Left ventricle myocardium superior (tissue), 1 donor: ENCODE measurements around the gene SHROOM3. TPM values are rescaled to one million over a fixed set of nuclear protein-coding genes. Genes with fewer than 3 reads are reported as not detected.
A peak's percentile ranks its signal among the peaks of the same experiment; 100 is the strongest.

Experiments
- ATAC-seq: fragments of 200-7000 bp; cut with Tn5 transposase; one replicate; pipeline ENCODE4 v1.9.1; 2020; ENCODE audit warnings: mild to moderate bottlenecking, moderate library complexity
- DNase-seq: peaks from one replicate; pipeline ENCODE4 v3.0.0-alpha.2; 2020
- intact Hi-C: fragments of 100-400 bp; cut with micrococcal nuclease; formaldehyde crosslinking; loops from one replicate; pipeline ENCODE4 v1.11.0; 2022
- total RNA-seq: library from RNA; stranded (reverse); fragmentation: NEBNext Ultra II Directional; extraction: Animal tissue kit (Norgen Biotek cat#: 25700); gene quantifications from one replicate; pipeline ENCODE4 v1.2.1, GENCODE V29; 2021
- donor health status: DM: no; HTN: yes; CAD: no; lungs with severe emphysema.

The SHROOM3 gene
- total RNA-seq, 1 donor from 2014 or later = 14.2 TPM

DNA sequence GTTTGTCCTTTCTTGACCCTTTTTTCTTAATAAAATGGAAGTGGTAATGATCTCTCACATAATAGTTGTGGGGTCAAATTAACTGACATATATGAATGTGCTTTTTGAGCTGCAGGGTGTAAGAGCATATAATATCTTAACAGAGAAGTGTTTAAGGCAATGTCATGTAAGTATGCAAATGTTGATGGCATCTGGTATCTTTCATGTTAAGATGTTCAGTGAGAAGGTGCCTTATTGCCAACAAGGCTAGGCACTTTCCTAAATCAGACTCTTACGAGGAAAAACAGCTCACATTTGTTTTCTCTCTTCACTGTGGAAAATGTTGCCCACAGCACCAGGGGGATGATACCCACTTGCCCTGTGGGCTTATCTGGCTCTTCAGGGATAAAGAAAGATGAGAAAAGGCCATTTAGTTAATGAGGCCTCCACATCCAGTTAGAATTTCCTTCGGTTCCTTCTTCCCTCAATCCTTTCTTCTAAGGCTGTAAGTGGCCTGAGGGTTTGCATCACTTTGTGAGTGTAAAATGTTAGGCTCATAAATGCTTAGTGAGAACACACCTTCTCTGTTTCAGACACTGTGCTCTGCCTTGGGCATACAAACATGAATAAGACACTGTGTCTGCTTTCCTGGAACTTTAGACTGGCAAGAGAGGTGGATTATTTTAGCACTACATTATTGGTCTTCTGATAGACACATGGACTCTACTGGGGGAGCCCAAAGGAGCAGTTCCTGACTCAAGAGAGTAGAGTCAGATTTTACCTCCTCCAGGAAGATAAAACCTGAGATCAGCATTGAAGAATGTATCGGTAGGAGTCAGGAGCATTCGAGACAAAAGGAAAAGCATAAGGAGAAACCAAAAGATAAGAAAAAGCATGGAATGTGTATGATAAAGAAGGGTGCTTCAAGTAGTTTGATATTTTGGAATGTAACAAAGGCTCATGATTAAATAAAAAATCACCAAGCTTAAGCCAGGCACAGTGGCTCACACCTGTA lies 327.4 kb downstream of the SHROOM3 start:
- DNase-seq (no peak), ATAC-seq (no peak)
- intact Hi-C loops = no loop called here

DNA sequence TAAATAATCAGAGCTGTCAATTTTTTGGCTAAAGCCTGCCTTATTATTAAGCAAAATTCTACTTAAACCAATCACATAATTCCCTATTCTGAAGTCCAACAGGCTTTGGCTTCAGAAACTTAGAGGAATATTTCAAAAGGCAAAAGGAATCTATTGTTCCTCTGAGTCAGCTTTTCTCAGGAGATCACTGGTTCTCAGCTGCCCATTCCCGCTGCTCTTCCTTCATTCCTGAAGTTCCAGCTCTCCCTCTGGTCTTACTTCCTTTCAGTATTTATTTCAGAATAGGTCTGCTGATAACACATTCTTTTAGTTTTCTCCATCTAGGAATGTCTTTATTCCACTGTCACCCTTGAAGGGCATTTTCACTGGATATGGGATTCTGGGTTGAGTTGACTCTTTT lies 329.2 kb downstream of the SHROOM3 start:
- intact Hi-C loops = no loop called here
- ATAC-seq (peak; percentile 32), DNase-seq (no peak)

DNA sequence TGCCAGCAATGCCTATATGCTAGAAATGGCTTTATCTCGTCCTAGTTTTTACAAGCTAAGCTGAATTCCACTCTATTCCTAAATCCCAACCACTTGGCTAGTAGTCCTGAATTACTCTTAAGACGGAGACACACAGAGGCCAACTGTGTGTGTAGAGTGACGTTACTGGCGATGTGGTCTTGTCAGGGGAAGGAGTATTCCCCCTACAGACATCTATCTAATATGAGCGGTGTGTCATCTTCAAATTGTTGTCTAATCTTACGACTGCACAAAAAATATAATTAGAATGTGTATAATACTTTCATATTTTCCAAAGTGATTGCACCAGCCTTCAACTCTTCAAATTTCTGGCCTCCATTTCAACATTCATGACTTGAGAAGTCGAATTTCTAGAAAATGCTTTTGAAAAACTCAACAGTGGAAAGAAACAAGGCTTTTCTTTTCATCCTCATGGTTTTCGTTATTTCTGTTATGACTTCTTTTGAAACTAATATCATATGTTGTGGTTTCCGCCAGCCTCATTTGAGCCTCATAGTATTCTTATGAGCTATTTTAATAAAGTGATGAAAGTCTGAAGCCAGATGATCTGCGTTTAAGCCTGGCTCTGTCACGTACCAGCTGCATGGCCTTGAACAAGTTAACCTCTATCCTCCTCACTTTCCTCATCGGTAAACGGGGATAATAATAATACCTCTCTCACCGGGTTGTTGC lies 330.6 kb downstream of the SHROOM3 start:
- no peak for DNase-seq
- intact Hi-C loops = no loop called here
- ATAC-seq = no peak

DNA sequence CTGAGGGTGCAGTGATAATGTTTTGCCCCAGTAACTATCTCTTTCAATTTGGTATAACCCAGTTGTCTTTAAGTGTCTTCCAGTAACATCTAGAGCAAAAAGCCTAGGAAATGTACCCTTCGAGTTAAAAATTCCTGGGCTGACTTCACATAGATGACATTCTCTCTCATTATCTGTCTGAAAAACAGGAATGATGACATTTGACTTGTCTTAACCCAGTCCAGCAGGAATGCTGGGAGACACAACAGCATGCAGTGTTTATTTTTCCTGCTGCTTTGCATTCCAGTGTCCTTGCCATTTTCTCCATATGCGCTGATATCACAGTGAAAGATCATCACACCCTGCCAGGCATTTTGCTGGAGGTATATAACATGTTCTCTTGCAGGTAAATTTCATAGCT lies 333.0 kb downstream of the SHROOM3 start:
- intact Hi-C loops = no loop called here
- no peak for ATAC-seq
- DNase-seq = no peak

DNA sequence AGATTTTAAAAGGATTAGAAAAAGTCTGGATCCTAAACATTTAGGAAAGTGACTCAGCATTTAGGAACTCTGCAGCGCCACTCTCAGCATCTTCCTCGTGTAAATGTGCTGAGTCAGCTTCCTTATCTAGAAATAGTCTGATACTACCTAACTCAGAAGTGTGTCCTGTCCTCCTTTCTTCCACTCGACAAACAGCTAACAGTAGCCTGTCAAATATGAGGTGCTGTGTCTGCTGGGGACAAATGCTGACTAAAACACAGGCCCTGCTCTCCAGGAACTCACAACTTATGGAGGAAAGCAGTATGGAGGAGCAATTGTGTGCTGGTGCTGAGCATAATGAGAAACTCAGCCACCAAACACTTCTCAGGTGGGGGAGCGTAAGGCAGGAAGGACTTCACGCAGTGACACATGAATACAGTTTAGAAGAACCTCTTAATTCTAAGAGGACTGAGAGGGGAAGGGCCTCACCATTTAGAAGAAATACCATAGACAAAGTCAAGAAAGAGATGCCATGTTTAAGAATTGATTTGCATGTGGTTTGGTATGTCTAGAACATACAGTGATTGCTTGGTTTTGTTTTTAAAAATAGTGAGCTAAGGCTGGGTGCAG lies 337.6 kb downstream of the SHROOM3 start:
- ATAC-seq (no peak), DNase-seq (no peak)
- intact Hi-C loops = no loop called here

DNA sequence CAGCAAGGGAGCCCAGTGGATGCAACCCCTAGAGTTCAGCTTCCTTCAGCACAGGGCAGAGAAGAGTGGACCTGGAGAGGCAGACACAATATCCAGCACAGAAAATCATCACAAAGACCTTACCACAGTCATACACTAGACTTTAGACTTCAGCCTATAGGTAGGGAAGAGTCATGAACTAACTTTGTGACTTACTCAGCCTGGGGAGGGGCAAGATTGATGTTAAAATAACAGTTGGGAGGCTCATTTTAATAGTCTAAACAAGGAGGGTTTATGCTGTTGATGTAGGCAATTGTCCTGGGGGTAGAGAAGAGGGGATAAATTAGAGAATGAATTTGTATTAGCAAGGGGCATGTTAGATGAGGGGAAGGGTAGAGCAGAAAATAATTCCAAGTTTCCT lies 338.7 kb downstream of the SHROOM3 start:
- DNase-seq (no peak), ATAC-seq (no peak)
- intact Hi-C loops = no loop called here

DNA sequence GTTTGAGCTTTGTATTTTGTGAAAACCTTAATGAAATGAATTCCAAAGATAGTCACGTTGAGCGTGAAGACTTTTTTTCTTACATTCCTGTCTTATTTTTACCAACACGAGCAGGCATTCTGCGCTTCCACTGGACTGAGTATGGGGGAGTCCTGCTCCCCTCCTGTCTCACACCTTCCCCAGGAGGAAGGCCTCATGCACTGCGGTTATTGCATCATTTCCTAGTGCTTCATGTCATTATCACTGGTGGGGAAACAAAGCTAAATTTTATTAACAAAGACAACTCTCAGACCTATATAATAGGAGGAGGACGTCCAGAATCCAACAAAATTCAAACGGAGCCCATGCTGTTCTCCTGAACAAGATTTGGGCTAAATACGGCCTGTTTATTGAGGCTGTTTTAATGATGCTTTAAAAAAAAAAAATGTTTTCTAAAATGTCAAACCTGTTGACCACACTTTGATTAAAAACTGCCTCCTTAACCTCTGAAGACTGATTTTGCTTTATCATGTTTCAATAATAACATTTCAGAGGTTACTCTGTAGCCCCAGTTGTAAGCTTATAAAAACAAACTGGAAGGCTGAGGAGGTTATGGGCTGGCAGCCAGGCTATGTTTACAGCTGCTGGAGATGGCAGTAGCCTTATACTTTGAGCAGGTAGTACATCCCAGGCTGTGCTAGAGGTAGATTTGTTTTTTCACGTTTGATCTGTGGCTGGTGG lies 344.9 kb downstream of the SHROOM3 start:
- intact Hi-C loops = no loop called here
- DNase-seq (no peak), ATAC-seq (no peak)

DNA sequence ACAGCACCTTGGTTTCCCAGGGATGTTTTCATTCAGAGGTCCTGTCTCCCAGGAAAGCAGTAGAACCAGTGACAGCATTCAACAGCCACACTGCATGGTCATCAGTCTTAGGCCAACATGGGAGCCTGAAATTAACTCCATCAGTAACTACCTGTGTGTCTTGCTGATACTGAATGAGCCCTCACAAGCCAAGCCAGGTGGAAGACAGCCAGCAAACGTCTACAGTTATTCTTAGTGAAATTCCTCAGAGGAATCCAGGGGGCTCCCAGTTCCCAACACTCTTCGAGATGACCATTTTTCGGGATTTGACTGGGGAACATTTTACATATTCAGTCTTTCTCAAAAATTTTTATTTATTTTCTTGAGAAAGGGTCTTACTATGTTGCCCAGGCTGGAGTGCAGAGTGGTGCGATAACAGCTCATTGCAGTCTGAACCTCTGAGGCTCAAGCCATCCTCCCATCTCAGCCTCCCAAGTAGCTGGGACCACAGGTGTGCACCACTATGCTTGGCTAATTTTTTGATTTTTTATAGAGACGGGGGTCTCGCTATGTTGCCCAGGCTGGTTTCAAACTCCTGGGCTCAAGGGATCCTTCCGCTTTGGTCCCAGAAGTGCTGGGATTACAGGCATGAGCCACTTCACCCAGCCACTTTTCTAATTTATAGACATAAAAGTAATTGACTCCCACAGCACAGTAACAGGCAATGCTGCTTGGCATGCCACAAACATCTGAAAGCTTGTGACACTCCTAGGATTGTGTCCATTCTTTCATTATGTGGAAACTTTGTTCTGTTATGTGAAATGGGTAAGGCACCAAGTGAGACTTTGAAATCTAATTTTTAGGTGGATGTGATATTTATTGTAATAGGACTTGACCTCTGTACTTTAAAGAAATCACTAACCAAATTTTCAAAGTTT lies 346.0 kb downstream of the SHROOM3 start:
- intact Hi-C loops = no loop called here
- ATAC-seq = no peak
- no peak for DNase-seq

DNA sequence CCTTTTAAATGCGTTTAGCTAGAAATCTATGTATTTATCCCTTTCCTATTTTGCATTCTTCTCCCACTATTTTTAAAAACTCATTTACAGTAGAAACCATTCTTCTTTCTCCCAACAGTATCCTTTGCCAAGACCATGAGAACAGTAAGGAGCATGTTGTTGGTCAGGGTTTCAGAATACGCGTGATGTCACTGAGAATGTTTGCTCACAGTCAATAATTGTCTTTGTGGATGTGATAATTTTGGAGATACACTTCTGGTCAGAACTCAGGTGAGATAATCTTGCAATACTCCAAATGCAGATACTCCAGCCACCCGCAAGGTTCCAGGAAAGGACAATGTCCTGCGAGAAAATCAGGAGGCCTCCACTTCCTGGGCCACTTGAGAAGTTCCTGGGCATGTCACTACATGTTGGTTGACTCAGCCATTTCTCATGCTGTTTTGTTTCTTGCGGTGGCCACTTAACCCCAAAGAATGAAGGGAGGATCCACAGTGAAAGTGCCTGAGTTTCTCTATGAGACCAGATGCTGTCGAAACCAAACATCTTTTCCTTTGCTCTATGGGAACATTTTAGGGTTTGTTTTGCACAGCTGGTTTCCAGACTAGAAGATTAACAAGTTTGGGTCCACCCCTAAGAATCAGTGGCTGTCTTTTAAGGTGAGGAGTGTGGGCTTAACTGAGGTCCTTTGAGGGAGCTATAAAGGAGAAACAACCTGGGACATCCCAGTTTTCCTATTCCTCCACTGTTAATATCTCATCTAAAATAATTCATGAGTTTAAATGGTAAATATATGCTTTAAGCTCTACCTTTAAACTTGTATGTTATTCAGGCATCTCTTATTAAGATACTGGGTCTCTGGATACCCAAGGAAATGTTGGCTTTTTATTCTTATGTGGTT lies 346.9 kb downstream of the SHROOM3 start:
- ATAC-seq (no peak), DNase-seq (no peak)
- intact Hi-C loops = no loop called here

DNA sequence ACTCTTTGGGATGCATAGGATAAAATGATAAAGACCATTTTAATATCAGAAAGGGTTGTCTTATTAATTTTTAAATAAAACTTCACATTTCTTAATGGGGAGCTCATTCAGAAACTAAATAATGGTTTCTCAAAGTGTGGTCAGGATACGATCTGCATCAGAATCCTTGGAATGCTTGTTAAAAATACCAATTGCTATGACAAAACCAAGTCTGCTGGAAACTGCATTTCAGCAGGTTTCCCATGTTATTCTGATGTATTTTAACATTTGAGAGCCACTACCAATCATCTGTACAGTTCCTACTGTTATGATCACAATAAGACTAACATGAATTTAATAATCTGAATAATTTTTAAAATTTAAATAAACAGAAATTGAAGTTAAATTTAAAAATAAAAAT lies 347.8 kb downstream of the SHROOM3 start:
- intact Hi-C loops = no loop called here
- no peak for DNase-seq
- ATAC-seq = no peak

DNA sequence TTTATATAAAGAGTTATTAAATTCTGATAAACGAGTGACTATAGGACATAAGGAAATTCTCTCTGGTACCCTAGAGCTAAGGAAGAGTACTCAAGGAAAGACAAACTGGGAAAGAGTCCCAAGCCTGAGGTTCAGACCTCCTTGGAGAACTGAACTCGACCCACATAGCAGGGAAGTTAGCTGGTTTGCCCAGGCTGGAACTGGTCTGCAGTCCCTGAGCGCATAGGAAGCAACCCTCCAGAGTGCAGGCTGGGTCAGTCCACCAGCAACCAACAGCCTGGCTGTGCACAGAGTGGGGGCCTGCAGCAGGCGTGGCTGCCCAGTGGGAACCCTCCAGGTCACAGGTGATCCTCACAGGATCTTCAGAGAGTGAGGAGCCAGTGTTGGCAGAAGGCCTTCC lies 348.8 kb downstream of the SHROOM3 start:
- intact Hi-C loops = no loop called here
- no peak for ATAC-seq
- DNase-seq = no peak

DNA sequence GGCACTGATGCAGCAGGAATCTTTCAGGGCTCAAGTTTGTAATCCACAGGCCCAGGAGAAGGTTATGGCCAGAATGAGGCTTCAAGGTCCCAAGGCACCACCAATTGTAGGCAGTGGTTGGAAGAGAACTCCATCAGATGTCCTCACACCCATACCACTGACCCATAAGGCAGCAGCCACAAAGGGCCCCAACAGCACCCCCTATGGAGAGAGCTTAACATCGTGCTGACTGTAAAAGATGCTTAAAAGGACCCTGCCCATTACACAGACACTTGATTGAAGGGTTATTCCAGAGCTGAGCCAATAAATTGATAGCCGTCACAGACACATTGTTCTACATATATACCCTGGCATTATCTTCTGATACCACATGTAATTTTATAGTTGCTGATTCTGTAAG lies 349.2 kb downstream of the SHROOM3 start:
- intact Hi-C loops = no loop called here
- no peak for DNase-seq
- ATAC-seq = no peak

DNA sequence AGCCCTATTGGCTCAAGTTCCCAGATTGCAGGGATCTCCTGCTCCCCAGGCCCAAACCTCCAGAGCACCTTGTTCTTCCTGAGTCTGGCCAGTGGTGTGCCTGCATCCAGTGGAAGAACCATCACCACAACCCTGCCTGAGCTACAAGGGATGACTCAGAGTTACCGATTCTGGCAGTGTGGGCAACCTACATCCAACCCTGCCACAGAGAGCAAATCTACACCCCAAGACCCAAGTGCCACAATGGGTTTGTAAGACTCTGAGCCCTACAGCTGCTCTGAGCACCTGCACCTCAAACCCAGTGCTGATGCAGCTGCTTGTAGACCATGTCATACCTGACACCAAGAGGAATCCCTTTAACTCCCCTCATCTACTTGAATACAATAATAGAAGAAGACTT lies 352.9 kb downstream of the SHROOM3 start:
- DNase-seq = no peak
- ATAC-seq = no peak
- intact Hi-C loops = no loop called here

DNA sequence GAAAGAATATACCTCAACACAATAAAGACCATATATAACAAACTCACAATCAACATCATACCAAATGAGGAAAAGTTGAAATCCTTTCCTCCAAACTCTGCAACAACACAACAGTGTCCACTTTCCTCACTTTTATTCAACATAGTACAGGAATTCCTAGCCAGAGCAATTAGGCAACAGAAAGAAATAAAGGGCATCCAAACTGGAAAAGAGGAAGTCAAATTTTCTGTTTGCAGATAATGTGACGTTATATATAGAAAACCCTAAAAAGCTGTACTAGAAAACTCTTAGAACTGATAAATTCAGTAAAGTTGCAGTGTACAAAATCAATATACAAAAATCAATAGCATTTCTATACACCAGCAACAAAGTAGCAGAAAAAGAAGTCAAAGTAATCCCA lies 355.3 kb downstream of the SHROOM3 start:
- intact Hi-C loops = no loop called here
- DNase-seq = no peak
- ATAC-seq = no peak

DNA sequence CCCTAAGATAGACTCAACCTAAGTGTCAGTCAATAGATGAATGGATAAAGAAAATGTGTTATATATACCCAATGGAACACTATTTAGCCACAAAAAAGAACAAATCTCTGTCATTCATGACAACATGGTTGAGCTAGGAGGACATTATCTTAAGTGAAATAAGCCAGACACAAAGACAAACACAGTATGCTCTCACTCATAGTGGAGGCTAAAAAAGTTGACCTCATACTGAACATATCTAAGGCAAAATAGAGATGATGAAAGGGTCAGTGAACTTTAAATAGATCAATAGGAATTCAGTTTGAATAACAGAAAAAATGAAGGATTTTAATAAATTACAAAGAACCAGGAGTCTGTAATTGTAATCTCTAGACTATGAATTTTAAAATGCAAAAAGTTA lies 356.4 kb downstream of the SHROOM3 start:
- intact Hi-C loops = no loop called here
- DNase-seq = no peak
- no peak for ATAC-seq

DNA sequence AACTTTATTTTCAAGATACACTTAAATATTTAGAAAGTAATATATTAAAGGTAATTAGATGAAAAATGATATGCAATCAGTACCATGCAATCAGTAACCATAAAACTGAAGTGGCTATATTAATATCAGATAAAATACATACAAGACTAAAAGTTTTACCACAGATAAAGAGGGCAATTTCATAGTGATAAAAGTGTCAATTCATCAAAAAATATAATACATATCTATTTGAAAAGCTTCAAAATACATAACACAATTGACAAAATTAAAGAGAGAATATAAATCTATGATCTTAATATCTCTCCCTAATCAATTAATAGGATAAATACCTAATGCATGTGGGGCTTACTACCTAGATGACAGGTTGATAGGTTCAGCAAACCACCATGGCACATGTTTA lies 357.4 kb downstream of the SHROOM3 start:
- ATAC-seq = no peak
- intact Hi-C loops = no loop called here
- no peak for DNase-seq

DNA sequence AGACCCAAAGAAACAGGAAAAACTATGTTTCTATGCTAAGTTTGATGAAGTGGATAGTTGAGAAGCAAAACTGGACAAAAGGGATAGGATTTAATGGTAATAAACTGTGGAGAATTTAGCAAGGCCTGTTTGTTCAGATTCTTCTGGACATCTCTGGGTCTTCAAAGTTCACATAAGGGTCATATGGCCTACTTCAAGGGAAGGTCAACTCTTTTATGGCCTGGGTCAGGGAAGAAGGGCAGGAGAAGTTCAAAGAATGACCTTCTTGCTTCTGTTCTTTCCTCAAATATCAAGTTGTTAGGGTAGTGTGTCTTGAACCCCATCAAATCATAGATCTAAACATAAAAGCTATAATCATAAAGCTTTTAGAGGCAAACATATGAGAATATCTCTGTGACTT lies 360.2 kb downstream of the SHROOM3 start:
- ATAC-seq = no peak
- no peak for DNase-seq
- intact Hi-C loops = no loop called here

DNA sequence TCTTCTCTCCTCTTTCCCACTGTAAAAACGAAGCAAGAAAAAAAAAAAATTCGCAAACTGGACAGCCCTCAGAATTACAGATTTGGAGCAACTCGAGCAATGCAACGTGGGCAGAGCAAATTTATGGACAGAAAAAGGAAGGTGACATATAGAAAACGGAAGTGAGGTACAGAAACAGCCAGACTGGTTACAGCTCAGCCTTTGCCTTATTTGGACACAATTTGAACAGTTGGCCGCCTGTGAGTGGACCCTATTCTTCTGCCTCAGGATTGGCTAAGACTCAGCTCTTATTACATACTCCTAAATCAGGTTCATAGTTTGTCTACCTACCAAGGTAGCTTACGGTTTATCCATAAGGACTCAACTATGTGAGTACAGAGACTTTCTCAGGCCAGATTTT lies 364.1 kb downstream of the SHROOM3 start:
- ATAC-seq (no peak), DNase-seq (no peak)
- intact Hi-C loops = no loop called here
